NCI-H146 treated with DMSO at 0.1 percent for 48 hours (cell line): ENCODE results near the gene TMEM200B.
"Not testable (repeated sequence)": the region's sequence is repeated elsewhere in the genome, so short reads cannot be mapped to it uniquely, and the experiment has no call there.

ENCODE experiments used
- DNase-seq: peaks from one replicate; lab custom pipeline; 2025; ENCODE audit not compliant: unreplicated experiment; lab: John Stamatoyannopoulos, UW

Gene TMEM200B

DNA sequence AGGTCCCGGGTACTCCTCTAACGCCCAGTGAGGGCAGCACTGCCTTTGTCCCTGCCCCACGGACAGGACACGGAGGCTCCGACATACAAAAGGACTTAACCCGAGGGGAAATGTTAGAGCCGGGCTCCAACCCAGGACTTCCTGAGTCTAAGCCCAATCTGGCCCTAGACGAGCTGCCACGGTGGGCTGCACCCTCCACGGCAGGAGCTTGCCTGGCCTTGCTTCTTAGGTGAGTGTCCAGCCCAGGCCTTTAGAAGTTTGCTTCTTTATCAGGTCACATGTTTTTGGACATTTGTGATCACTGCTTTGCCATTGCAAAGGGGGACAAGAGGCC, 11.0 kb upstream of the TMEM200B start:
- DNase-seq, result no peak

DNA sequence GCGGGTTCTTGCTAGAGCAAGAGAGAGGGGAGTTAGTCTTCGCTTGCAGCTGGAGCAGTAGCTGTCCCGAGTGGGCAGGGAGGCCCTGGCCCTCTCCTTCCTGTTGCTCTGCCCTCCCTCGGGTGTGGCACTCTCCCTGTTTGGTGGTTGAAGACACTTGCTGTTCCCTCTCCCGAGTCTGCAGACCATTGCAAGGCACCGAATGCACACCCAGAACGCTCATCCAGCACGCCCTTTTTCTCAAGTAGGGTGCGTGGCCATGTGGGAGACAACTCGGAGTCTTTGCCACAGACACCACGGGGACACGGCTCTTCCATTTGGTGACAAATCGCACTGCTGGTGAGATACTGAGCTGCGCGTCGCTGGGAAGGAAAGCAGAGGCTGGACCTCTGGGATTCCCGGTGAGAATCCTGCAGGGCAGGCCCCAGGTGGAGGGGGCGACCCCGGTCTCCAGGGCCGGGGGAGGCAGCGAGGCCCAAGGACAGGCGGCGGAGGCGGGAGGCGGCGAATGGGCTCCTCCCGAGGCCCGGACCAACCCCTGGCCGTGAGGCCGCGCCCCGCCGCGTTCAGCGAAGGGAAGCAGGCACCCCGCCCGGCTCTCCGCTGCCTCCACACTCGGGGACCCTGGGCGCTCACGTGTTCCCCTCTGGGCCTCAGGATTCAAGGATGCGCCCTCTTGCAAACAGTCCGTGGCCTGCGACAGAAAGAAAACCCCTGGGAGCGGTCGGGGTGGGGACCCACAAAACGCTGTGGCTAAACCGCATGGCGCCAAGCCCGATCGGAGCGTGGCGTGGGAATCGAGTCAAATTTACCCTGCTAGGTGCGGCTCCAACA, 10.4 kb upstream of the TMEM200B start:
- no peak for DNase-seq

DNA sequence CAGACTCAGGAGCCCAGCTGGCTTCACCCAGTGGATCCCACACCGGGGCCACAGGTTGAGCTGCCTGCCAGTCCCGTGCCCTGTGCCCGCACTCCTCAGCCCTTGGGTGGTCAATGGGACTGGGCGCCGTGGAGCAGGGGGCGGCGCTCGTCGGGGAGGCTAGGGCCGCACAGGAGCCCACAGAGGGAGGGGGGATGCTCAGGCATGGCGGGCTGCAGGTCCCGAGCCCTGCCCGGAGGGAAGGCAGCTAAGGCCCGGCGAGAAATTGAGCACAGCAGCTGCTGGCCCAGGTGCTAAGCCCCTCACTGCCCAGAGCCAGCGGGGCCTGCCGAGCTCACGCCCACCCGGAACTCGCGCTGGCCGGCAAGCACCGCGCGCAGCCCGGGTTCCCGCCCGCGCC, 7.4 kb upstream of the TMEM200B start:
- not testable (repeated sequence) for DNase-seq

DNA sequence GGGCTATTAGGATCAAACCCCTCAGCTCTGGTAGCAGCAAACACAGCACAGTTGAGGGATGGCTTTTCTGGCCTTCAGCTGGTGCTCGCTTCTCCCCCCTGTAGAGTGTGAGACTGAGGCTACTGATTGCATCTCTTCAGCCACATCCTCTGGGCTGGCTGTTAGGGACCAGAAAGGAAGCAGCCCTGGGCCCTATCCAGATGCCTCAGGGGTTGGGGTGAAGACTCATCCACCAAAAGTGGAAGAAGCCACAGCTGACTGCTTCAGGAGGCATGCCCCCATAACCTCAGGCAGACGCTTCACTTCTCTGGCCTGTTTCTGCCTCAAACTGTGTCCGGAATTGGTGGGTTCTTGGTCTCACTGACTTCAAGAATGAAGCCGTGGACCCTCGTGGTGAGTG, 6.2 kb upstream of the TMEM200B start:
- no peak for DNase-seq

DNA sequence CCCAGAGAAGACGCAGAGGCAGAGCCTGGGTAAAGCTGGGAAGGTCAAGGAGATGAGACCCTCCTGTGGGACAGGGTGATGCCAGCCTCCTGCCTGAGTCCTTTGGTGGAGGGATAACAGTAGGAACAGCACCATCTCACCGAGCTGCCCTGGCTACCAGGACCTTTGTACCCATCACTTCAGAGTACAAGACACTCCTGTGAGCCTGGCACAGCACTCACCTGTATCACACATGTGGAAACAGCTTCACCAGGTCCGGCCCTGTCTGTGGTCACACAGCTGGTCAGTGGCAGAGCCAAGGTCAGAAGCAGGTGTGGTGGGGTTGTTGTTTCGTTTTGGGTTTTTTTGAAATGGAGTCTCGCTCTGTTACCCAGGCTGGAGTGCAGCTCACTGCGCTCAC, 5.0 kb upstream of the TMEM200B start:
- no peak for DNase-seq

DNA sequence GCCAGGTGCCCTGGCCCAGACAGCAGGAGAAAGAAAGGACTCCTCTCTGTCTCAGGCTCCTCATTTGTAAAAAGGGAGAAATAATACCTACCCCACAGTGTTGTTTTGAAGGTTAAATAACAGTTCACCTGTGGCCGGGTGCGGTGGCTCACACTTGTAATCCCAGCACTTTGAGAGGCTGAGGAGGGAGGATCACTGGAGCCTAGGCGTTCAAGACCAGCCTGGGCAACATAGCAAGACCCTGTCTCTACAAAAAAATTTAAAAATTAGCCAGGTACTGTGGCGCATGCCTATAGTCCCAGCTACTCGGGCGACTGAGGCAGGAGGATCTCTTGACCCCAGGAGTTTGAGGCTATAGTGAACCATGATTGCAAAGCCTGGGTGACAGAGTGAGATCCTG, 2.5 kb upstream of the TMEM200B start:
- no peak for DNase-seq

DNA sequence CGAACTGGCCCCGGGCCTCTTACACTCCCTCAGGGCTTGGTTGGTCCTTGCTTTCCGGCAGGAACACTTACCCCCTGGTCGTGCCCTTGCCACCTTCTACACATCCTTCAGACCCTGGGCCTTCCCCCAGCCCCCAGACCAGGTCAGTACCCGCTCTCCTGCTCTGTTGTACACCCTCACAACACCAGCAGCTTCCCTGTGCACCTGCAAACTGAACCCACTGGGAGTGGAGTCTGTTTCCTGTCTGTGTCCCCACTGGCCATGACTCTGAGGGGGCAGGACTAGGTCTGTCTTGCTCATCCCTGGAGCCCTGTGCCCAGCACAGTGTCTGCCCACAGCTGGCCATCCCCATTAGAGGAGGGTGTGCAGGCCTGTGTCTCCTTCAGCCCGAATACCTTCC, 2.1 kb upstream of the TMEM200B start:
- DNase-seq, result no peak

DNA sequence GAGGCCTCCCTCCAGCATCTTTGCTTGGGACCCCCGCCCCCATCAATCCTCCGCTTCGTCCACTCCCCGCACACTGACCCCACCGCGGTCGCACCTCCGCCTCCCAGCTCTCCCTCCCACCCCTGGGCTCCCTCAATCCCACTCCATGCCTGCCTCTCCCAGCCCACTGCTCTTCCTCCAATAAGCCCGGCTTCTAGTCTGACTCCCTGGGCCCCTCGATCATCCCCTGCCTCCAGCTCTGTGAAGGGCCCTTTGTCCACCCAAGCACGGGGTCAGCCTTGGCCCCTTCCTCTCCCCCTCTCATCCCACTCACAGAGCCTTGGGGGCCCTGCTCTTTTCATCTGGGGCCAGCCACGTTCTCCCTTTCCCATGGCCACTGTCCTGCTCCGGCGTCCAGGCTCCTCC, 1.5 kb upstream of the TMEM200B start:
- DNase-seq, result no peak

DNA sequence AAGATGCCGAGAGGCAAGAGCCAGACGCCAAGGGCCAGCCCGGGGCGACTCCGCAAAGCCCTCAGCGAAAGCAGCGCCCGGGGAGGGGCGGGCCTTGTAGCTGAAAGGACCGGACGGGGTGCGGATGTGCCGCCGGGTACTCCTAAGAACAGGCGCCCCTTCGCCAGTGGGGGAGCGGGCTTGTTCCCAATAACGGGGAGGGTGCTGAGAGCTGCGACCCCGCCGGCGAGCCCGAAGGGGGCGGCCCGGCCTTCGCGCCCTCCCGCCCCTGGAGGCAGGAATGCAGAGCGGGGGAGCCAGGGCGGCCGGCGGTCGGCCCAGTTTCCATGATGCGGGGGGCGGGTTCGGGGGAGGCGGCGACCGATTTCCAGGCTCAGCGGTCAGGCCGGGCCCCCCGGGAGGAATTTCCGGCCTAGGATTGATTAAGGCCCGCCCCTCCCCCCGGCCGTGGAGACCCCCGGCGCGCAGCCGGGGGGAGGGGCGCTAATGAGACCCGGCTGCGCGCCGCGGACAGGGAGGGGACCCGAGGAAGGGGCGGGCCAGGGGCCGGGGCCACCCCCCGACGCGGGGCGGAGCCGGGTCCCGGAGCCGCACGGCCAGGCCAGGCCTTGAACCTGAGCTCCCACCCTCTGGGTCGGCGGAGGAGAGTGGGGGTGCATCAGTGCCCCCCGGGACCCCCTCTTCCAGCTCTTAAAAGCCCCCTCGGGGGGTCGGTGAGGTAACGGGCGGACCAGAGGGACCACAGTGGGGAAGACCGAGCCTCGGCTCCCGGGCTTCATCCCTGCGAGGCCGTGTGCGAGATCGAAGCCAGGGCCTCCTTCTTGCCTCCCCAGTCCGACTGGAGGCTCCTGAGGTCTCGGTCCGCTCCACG, 898 bp upstream of the TMEM200B start:
- no peak for DNase-seq

DNA sequence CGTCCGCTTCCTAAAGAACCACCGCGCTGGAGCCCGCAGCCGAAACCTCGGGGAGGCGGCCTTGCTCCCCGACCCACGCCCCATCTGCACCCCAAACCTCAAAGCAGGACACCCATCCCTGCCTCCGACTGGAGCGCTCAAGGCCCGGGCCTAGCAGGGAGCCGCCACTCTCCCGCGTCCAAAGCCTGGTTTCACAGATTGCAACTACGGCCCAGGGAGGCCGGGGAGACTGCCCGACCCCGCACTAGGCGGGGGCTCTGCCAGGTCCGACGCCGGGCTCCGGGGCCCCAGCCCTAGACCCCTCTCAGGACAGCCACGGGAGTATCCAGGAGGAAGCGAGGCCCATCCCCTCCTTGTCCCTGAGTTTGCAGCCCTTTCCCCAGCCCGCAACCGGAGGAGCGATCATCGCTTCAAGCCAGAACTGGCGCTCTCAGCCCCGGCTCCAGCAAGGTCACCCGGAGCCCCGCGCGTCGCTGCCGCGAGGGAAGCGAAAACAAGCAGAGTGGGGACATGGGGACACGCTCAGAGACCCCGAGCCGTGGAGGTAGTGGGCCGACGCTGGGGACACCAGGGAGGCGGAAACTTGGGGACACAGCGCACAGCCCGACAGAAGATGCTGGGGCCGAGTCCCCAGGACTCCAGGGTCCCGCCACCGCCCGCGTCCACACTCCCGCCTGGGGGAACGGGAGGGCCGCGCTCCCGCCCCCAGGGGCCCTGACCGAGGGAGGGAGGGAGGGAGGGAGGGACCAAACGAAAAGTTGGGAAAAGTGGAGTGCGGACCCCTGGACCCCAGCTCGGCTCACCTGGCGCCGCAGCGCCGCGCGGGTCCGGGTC, 433 bp downstream of the TMEM200B start:
- DNase-seq, result no peak

DNA sequence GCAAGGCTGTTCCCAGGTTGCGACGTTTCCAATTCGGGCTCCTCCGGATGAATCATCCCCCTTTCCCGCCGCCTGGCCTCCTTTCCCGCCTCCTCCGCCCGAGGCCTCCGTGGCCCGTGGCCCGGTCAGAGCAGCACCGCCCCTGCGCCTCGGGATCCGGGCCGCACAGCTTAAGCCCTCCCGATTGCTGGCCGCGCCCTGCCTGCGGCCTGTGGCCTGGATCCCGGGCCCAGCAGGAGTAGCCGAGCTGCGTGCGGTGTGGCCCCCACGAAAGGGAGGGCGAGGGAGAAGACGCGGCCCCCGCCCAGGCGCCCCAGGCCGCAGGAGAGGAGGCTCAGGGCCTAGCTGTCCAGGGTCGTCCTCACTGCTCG, 1.0 kb downstream of the TMEM200B start:
- no peak for DNase-seq

DNA sequence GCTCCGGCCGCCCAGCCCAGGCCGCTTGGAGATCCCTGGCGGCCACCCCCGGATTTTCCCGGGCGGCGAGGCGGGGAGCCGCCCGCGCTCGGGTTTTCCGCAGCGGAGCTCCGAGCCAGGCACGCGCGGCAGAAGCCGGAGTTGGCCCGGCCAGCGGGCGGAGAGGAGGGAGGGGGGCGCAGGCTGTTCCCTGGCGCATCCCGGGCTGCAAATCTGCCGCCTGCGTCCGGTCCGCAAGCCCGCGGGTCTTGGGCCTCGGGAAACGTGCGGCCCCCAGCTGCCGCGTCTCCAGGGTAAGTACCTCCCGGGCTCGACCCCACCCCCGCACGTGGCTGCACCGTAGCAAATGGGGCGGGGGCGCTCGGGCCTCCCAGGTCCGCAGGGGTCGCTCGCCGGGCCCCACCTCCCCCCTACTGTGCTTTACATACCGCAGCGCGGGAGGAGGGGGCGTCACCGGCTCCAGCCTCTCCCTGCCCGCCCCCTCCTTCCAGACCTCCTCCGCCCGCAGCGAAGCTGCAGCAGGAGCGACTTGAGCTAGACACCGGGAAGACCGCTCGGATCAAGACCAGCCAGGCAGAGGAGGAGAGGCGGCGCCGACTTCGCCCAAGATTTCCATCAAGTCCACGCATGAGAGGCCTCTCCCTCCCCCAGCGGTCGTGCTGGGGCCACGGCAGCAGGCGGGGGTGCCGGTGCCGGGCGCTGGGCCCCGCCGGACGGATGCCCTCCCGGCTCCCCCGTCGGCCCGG, 1.6 kb downstream of the TMEM200B start:
- no peak for DNase-seq

DNA sequence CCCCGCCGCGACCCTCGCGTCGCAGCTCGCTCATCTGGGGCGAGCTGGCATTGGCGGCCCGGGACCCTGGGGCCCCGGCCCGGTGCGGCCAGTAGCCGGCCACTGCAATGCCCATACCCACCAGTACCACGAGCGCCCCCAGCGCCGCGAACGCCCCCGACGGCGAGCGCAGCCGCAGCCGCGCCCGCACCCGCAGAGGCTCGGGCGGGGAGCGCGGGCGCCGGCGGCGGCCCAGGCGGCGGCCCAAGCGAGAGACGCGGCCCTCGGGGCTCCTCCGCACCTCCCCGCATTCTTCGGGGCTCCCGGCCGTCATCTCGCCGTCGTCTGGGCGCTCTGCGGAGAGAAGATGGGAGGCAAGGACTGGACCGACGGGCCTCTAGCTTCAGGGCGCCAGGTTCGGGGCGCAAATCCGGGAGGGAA, 2.2 kb downstream of the TMEM200B start:
- DNase-seq, result no peak

DNA sequence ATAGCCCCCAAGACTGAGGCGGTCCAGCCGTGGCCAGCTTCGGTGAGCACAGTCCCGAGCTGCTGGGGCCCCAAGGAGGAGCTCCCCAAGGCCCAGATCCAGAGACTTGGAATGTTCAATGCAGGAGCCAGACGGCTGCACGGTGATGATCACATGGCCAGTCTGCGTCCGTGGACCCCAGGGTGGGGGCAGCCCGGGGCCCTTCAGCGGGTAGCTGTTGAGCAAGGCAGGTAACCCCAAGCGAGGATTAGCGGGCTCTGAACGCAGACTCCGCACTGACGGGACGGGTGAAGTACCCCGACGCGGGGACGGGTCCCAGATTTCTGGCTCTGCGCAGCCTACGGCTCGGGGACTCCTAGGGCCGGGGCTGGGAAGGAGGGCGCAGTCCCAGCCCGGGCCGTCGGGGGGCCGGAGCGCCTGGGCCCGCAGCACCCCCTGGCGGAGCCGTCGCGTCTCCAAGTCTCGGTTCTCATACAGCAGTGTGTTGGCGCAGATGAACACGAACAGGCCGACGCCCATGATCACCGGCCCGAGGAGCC, 2.7 kb downstream of the TMEM200B start:
- DNase-seq, result no peak

DNA sequence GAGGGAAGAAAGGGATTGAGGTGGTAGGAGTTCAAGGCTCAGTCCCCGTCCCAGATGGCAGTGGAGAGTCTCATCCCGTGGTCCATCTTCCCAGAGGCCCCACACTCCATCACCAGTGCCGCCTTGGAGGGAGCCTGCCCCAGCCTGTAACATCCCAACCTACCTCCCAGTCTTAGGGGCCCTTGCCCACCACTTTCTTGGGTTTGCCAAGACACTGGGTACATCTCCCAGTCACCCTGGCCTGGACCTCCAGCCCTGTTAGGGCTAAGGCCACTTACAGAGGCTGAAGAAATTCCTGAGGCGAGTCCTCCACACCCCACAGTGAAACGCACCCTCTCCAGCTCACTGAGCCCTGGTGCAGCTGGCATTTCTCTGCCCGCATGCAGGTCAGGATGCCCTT, 3.3 kb downstream of the TMEM200B start:
- DNase-seq, result no peak

DNA sequence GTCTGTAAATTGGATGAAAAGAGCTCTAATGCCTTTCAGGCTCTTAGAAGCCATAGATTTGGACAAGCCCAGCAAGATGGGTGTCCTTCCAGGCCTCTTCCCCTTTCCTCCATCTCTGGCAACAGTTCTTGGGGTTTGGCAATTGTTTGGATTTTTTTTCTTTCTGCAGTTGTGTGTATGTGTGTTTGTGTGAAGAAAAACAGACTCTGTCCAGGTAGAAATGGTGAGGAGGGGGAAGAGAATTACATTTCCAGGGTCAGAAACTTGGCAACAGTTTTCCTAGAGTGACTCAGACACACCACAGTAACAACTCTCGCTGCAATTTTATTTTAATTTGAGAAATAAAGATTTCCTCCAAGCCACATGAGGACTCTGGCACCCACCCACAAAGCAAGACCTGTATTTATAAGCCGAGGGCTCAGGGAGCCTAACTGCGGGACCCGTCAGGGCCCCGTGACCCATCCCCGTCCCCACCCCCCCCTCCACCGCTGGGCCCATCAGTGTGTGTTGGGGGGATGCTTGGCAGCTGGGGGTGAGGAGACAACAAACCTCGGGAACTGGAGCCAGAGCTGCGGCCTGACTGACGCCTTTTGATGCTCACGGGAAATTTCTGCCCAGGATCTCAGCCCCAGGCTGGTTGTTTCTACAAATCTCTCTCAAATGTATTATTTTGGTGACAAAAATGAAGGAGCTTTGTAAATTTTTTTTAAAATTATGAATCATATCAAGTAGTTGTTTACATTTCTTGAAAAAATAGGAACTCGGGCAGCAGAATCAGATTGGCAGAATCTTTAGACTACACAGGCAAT, 4.4 kb downstream of the TMEM200B start:
- DNase-seq, result no peak

DNA sequence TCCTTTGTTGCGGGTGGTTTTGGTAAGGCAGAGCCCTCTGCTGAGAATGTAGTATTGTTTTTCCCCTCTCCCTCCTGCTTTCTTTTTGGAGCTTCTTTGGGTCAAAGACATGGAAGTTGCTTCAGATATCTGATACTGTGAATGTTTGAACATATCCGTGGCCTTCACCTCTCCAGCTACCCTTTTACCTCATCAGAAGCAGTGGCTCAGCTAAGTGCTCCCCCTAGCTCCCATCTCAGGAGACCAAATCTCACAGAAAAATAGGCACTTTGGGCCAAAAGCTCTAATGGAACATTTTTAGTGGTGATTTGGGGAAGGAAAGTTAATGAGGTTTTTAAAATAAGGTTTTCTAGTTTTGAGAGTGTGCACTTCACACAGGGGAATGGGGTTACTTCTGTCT, 6.3 kb downstream of the TMEM200B start:
- no peak for DNase-seq

DNA sequence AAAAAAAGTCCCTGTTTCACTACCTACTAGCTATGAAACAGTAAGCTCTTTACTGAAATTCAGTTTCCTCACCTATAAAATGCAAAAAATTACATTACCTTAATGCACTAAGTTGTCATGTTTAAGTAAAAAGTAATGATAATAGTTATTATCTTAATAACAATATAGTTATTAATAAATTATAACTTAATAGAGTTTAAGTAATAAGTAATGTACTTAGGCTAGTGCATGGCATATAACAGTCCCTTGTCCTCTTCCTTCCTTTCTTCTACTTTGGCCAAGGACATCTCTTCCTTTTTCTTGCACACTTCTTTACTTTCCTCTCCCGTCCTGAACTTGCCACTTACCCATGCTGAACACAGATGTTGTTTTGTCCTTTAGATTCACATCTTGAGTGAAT, 9.0 kb downstream of the TMEM200B start:
- DNase-seq, result no peak

DNA sequence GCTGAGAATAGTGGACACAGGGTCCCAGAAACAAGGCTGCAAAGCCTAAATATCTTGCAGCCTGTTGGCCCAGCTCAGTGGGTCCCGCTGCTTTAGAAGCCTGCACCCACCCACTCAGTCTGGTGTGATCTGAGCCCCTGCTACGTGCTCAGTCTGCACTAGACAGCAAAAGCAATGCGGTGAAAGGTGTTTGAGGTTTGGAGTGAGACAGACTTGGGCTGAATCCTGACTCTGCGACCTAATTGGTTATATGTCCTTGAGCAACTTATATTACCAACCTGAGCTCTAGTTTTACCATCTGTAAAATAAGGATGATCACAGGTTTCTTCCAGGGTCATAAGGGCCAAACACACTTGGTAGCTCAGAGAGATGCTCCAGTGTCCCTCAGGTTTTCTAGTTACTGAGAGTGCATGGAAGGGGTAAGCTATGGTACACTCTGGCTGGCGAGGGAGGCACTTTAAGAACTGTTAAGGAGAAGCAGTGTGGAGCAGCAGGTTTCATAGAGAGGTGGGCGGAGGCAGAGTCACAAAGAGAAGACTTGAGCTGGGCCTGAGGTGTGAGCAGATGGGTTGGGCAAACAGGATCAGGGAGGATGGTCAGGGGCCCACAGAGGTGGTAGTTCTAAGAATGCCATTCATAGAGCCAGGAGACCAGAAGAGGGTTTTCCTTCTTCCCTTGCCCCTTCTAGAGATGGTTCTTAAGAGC, 10.1 kb downstream of the TMEM200B start:
- no peak for DNase-seq
